WI38 (cell line): ENCODE measurements around the gene ZNF765.

Experiments used
- H3K4me3 ChIP-seq: 2 replicates; pipeline ENCODE4 v1.5.1; 2011; ENCODE audit warnings: low read depth, mild to moderate bottlenecking, control low read depth, low read length
- CTCF ChIP-seq: IDR thresholded peaks from 2 replicates; pipeline ENCODE4 v1.5.1; 2012; ENCODE audit warnings: low read depth, mild to moderate bottlenecking, control low read depth, low read length

The ZNF765 gene

DNA sequence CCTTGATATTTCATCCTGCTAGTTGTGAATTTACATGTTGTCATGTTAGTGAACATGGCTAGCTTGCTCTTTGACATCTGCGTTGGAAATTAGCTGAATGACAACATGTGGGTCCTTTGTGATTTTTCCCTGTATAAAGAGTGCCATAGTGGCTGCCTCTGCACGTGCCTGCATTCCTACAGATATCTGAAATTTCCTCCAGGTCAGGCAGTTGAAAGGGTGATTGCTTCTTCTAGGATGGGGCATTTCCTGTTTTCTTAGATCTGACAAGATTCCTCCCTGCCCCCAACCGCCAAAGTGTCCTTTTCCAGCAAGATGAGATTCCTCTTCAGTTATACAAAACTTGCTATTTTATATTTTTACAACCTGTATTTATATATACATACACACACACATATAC lies 20.7 kb upstream of the ZNF765 start:
- no peak overlapping the region for H3K4me3 ChIP-seq
- no peak for TF ChIP-seq CTCF

DNA sequence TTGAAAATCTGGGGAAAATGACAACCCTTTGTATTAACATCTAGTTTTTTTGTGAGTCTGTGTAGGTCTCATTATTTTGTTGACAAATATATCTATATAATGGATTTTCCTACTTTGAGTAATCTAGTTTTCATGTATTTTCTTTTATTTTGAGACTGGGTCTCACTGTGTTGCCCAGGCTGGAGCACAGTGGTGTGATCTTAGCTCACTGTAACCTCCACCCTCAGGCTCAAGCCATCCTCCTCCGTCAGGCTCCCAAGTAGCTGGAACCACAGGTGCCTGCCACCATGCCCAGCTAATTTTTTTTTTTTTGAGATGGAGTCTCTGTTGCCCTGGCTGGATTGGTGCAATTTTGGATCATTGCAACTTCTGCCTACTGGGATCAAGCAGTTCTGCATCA lies 20.2 kb upstream of the ZNF765 start:
- H3K4me3 ChIP-seq: no peak overlapping the region
- TF ChIP-seq CTCF: no peak

DNA sequence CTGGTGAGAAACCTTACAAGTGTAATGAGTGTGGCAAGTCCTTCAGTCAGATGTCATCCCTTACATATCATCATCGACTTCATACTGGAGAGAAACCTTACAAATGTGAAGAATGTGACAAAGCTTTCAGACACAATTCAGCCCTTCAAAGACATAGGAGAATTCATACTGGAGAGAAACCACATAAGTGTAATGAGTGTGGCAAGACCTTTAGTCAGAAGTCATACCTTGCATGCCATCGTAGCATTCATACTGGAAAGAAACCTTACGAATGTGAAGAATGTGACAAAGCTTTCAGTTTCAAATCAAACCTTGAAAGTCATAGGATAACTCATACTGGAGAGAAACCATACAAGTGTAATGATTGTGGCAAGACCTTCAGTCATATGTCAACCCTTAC lies 13.6 kb upstream of the ZNF765 start:
- H3K4me3 ChIP-seq: no peak overlapping the region
- no peak for TF ChIP-seq CTCF

DNA sequence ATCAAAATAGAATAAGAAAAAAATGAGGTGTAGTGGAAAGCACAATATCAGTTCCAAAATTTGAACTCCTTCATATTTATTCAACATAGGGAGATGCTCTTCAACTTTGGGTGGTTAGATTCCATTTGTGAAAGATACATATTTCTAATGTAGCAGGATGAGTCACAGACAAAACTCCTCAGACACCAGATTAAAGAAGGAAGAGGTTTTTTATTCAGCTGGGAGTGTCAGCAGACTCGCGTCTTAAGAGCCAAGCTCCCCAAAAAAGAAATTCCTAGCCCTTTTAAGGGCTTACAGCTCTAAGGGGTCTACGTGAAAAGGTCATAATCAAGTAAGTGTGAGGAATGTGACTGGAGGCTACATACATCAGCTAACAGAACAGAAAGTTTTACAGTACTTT lies 6.8 kb upstream of the ZNF765 start:
- no peak overlapping the region for H3K4me3 ChIP-seq
- TF ChIP-seq CTCF: no peak

GRCh38 chr19:53388904-53389303 lies 6.0 kb upstream of the ZNF765 start:
- H3K4me3 ChIP-seq: no peak overlapping the region
- TF ChIP-seq CTCF: no peak

DNA sequence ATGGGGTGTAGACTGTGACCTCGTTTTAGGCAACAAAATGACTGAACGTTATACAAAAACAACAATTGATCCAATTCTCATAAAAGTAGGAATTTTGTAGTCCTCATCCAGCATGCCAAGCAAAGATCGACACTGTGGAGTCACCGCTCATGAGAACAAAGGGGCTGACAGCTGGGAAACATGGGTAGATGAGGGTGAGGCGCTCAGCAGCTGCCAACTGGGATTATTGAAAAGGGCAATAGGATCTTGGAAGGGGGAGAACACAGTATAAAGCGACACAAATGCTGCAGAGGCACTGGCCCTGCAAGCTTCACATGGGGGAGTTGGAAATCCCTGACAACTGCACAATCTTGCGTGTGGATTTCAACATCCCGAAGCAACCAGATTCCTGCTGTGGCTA lies 5.4 kb upstream of the ZNF765 start:
- no peak overlapping the region for H3K4me3 ChIP-seq
- no peak for TF ChIP-seq CTCF

GRCh38 chr19:53389978-53390377 lies 5.0 kb upstream of the ZNF765 start:
- no peak for TF ChIP-seq CTCF

GRCh38 chr19:53394522-53394973 lies 401 bp upstream of the ZNF765 start:
- no peak for TF ChIP-seq CTCF

More at GRCh38 chr19:53389978-53390377, 5.0 kb upstream of the ZNF765 start:
- H3K4me3 ChIP-seq: no peak overlapping the region

DNA sequence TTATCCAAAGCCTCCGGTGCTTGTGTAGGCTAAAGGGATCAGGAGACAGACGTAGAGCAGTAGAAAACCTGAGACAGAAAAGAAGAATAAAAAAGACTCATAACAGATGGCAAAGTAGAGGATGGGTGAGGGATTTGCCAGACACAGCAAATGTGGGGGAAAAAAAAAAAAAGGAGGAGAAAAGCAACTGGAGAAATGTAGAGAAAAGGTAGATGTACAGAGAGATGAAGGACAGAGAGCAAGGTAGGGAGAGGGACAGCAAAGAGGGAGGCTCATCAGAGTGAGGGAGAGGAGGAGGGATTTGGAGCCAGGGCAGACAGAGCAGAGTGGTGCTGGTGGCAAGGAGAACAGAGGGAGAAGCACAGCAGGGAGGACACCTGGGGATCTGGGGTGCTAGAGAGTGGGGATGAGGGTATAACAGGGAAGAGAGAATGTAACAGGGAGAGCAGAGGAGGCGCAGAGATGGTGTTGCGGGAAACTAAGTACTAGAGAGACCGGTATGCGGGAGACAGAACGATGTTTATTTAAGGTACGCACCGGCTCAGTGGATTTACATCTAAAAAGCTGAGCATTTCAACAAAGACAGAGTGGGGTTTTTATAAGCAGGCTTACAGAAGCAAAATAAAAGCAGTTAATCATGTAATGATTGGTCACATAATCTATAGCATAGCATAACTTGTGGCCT lies 1.0 kb downstream of the ZNF765 start:
- peak overlapping the region; percentile 70 for H3K4me3 ChIP-seq

More at GRCh38 chr19:53394522-53394973, 401 bp upstream of the ZNF765 start:
- H3K4me3 ChIP-seq: peak overlapping the region; percentile 70
